Measurements from ENCODE around the gene STK32C. TPM values are rescaled to one million over a fixed set of nuclear protein-coding genes. Genes with fewer than 3 reads are reported as not detected.

The STK32C gene
- total RNA-seq, 1 experiment from 2014 or later: 16.5 TPM

DNA sequence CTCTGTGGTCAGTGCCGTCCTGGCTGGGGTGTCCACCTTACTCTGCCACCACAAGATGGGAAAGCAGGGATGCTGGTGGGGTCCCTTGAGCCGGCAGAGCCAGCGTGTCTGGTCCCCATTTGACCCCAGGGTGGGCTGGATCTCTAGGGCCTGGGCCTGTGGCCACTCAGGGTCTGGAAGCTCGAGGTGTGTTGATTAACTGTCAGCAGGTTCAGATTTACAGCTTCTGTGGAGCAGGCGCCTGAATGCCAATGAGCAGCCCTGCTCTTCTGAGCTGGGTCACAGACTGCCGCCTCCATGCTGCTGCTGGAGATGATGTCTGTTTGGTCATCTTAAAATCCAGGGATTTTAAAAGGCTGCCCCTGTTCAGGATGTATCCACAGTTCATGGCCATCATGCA lies 132.3 kb downstream of the STK32C start:
- intact Hi-C loops (cut with micrococcal nuclease; ENCODE audit: unreplicated experiment): no loop called here
- Histone ChIP-seq H3K36me3 (ENCODE audit: insufficient read depth, low read length, poor library complexity, severe bottlenecking) (no peaks in the 10 kb centered on the region), H3K4me3 (ENCODE audit: low read depth, low read length, poor library complexity, severe bottlenecking) (no peak overlapping the region), H3K27ac (ENCODE audit: low read depth, low read length, poor library complexity, severe bottlenecking) (no peak overlapping the region), H3K27me3 (replicated peaks; ENCODE audit: insufficient read depth, low read depth, low read length, poor library complexity) (peaks cover 28% of the 10 kb centered on the region), H3K4me1 (ENCODE audit: insufficient read depth, low read length, poor library complexity, severe bottlenecking) (no peaks in the 10 kb centered on the region), H3K9me3 (ENCODE audit: low read depth, low read length, poor library complexity, severe bottlenecking) (no peaks in the 10 kb centered on the region)
- TF ChIP-seq EZH2 (IDR thresholded peaks at IDR 0.05; ENCODE audit: borderline replicate concordance, low read depth, low read length, poor library complexity, severe bottlenecking): no peak
- TF ChIP-seq, protein P1, sequence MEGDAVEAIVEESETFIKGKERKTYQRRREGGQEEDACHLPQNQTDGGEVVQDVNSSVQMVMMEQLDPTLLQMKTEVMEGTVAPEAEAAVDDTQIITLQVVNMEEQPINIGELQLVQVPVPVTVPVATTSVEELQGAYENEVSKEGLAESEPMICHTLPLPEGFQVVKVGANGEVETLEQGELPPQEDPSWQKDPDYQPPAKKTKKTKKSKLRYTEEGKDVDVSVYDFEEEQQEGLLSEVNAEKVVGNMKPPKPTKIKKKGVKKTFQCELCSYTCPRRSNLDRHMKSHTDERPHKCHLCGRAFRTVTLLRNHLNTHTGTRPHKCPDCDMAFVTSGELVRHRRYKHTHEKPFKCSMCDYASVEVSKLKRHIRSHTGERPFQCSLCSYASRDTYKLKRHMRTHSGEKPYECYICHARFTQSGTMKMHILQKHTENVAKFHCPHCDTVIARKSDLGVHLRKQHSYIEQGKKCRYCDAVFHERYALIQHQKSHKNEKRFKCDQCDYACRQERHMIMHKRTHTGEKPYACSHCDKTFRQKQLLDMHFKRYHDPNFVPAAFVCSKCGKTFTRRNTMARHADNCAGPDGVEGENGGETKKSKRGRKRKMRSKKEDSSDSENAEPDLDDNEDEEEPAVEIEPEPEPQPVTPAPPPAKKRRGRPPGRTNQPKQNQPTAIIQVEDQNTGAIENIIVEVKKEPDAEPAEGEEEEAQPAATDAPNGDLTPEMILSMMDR (conservative IDR thresholded peaks at IDR 0.05; ENCODE audit: low read depth, low read length): no peak
- DNase-seq (ENCODE audit: low spot score): no peak
- ChIA-PET CTCF (no interaction called here), POLR2A (ENCODE audit: low non-redundant PET) (no interaction called here)
- BruUV-seq (replicated peaks): no TSS peak

DNA sequence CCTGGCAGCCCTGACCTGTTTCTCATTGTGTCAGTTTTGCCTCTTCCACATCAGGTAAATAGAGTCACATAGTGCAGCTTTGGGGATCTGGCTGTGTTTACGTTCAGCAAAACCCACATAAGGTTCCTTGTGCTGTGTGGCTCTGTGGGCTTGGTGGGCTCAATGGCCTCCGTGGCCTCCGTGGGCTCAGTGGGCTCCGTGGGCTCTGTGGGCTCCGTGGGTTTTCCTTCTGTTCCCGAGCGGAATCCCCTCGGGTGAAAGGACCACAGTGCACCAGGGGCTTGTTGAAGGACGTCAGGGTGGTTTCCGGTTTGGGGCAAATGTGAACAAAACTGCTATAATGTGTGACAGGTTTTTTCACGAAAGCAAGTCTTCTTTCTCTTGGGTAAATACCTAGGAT lies 133.5 kb downstream of the STK32C start:
- Histone ChIP-seq H3K36me3 (ENCODE audit: insufficient read depth, low read length, poor library complexity, severe bottlenecking) (no peaks in the 10 kb centered on the region), H3K9me3 (ENCODE audit: low read depth, low read length, poor library complexity, severe bottlenecking) (no peaks in the 10 kb centered on the region), H3K4me1 (ENCODE audit: insufficient read depth, low read length, poor library complexity, severe bottlenecking) (no peaks in the 10 kb centered on the region), H3K27me3 (replicated peaks; ENCODE audit: insufficient read depth, low read depth, low read length, poor library complexity) (peaks cover 28% of the 10 kb centered on the region), H3K4me3 (ENCODE audit: low read depth, low read length, poor library complexity, severe bottlenecking) (no peak overlapping the region), H3K27ac (ENCODE audit: low read depth, low read length, poor library complexity, severe bottlenecking) (no peak overlapping the region)
- no TSS peak for BruUV-seq (replicated peaks)
- TF ChIP-seq, protein P1 (conservative IDR thresholded peaks at IDR 0.05; ENCODE audit: low read depth, low read length): no peak
- TF ChIP-seq EZH2 (IDR thresholded peaks at IDR 0.05; ENCODE audit: borderline replicate concordance, low read depth, low read length, poor library complexity, severe bottlenecking): no peak
- intact Hi-C loops (cut with micrococcal nuclease; ENCODE audit: unreplicated experiment): no loop called here
- CTCF ChIA-PET: no interaction called here
- no peak for DNase-seq (ENCODE audit: low spot score)
- POLR2A ChIA-PET (ENCODE audit: low non-redundant PET): no interaction called here

- TF ChIP-seq, protein P1 (conservative IDR thresholded peaks at IDR 0.05; ENCODE audit: low read depth, low read length): no peak
- TF ChIP-seq EZH2 (IDR thresholded peaks at IDR 0.05; ENCODE audit: borderline replicate concordance, low read depth, low read length, poor library complexity, severe bottlenecking): no peak
- Histone ChIP-seq H3K4me3 (ENCODE audit: low read depth, low read length, poor library complexity, severe bottlenecking) (no peak overlapping the region), H3K27ac (ENCODE audit: low read depth, low read length, poor library complexity, severe bottlenecking) (no peak overlapping the region), H3K27me3 (replicated peaks; ENCODE audit: insufficient read depth, low read depth, low read length, poor library complexity) (peaks cover 28% of the 10 kb centered on the region), H3K9me3 (ENCODE audit: low read depth, low read length, poor library complexity, severe bottlenecking) (no peaks in the 10 kb centered on the region), H3K4me1 (ENCODE audit: insufficient read depth, low read length, poor library complexity, severe bottlenecking) (no peaks in the 10 kb centered on the region), H3K36me3 (ENCODE audit: insufficient read depth, low read length, poor library complexity, severe bottlenecking) (no peaks in the 10 kb centered on the region)
- CTCF ChIA-PET: no interaction called here
- intact Hi-C loops (cut with micrococcal nuclease; ENCODE audit: unreplicated experiment): no loop called here
- no peak for DNase-seq (ENCODE audit: low spot score)
- POLR2A ChIA-PET (ENCODE audit: low non-redundant PET): no interaction called here
- no TSS peak for BruUV-seq (replicated peaks)
Observed at GRCh38 chr10:132173185-132173584, 134.6 kb downstream of the STK32C start.

All from A673 (cell line).